ENCODE measurements around the gene APBA3. TPM values are rescaled to one million over a fixed set of nuclear protein-coding genes. Genes with fewer than 3 reads are reported as not detected.

Gene APBA3
- total RNA-seq, 1 experiment from 2014 or later, result 26.1 TPM

GRCh38 chr19:3732108-3732507 lies 29.4 kb downstream of the APBA3 start:
- DNase-seq (ENCODE audit: low read depth), result no peak
- in situ Hi-C loops (cut with HindIII; ENCODE audit: low pct_unique_long_range_greater_than_20kb, low sequenced_read_pairs), result no loop called here

DNA sequence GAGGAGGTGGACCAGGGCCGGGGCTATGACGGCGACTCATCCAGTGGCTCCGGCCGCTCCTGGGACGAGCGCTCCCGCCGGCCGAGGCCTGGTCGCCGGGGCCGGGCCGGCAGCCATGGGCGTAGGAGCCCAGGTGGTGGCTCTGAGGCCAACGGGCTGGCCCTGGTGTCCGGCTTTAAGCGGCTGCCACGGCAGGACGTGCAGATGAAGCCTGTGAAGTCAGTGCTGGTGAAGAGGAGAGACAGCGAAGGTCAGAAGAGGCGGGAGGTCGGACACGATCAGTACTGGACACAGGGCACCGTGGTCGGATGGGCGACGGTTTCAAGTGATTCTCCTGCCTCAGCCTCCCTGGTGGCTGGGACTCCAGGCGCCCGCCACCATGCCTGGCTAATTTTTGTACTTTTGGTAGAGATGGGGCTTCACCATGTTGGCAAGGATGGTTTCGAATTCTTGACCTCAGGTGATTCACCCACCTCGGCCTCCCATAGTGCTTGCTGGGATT lies 31.0 kb downstream of the APBA3 start:
- DNase-seq (ENCODE audit: low read depth), result no peak
- in situ Hi-C loops (cut with HindIII; ENCODE audit: low pct_unique_long_range_greater_than_20kb, low sequenced_read_pairs), result no loop called here

DNA sequence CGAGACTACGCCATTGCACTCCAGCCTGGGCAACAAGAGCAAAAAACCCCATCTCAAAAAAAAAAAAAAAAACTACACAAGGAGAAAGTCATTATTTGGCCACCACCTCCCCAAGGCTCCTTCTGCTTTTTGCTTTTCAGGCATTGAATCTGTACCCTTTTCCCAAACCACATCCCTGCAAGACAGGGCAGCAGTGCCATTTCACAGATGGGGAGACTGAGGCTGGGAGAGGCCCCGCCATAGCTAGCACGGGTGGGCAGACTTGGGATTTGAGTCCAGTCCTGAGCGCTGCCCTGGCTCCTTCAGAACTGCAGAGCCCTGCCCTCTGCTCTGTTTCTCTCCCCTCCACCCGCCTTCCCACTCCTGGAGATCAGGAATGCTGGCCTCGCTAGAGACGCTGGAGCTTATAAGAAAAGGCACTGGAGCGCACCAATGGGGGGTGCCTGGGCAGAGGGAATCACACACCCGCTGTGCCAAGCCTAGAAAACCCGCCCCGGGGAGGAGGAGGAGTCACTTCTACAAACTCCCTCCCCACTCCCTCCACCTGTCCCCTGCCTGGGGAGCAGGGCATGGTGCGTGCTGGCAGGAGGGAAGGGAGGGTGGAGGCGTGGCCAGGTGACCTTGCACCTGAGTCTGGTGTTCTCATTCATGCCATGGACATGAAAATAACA lies 35.7 kb downstream of the APBA3 start:
- in situ Hi-C loops (cut with HindIII; ENCODE audit: low pct_unique_long_range_greater_than_20kb, low sequenced_read_pairs), result no loop called here
- DNase-seq (ENCODE audit: low read depth), result peak; percentile 41

DNA sequence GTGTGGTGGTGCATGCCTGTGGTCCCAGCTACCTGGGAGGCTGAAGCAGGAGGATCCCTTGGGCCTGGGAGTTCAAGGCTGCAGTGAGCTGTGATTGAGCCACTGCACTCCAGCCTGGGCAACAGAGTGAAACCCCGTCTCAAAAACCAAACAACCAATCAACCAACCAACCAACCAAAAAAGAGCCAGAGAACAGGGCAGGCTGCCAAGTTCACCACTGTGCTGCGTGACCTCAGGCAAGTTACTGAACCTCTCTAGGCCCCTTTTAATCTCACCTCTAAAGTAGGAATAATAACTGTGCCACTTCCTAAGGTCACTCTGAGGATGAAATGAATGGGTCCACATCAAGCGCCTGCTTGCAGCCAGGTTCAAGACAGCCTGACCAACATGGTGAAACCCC lies 36.4 kb downstream of the APBA3 start:
- in situ Hi-C loops (cut with HindIII; ENCODE audit: low pct_unique_long_range_greater_than_20kb, low sequenced_read_pairs), result no loop called here
- DNase-seq (ENCODE audit: low read depth), result no peak

GRCh38 chr19:3723883-3724282 lies 37.6 kb downstream of the APBA3 start:
- no peak for DNase-seq (ENCODE audit: low read depth)
- in situ Hi-C loops (cut with HindIII; ENCODE audit: low pct_unique_long_range_greater_than_20kb, low sequenced_read_pairs), result no loop called here

GRCh38 chr19:3723110-3723488 lies 38.4 kb downstream of the APBA3 start:
- DNase-seq (ENCODE audit: low read depth), result no peak
- in situ Hi-C loops (cut with HindIII; ENCODE audit: low pct_unique_long_range_greater_than_20kb, low sequenced_read_pairs), result no loop called here

- DNase-seq (ENCODE audit: low read depth), result no peak
- in situ Hi-C loops (cut with HindIII; ENCODE audit: low pct_unique_long_range_greater_than_20kb, low sequenced_read_pairs), result no loop called here
These were observed 38.9 kb downstream of the APBA3 start for GRCh38 chr19:3722443-3723109.

DNA sequence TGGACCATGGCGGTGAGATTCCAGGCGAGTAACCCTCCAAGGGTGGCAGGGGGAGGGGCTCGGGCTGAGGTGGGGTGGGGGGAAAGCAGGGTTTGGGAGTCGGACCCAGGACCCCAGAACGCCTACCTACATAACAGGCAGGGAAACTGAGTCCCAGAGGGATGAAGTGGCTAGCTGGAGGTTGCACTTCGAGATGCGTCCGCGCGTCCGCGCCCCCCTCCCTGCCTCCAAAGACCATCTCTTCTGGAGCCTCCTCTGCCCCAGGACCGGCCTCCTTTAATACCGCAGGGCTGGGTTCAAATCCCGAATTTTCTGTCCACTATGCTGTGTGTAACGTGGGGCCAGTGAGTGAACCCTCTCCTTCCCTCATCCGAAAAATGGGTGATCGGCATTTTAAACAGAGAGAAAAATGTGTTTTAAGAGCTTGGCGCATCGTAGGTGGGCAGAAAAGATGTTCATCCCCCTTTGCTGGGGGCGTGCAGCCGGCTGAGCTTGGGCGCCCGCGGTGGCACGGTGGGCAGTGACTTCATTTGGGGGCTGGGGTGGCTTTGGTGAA lies 39.5 kb downstream of the APBA3 start:
- no peak for DNase-seq (ENCODE audit: low read depth)
- in situ Hi-C loops (cut with HindIII; ENCODE audit: low pct_unique_long_range_greater_than_20kb, low sequenced_read_pairs), result no loop called here

DNA sequence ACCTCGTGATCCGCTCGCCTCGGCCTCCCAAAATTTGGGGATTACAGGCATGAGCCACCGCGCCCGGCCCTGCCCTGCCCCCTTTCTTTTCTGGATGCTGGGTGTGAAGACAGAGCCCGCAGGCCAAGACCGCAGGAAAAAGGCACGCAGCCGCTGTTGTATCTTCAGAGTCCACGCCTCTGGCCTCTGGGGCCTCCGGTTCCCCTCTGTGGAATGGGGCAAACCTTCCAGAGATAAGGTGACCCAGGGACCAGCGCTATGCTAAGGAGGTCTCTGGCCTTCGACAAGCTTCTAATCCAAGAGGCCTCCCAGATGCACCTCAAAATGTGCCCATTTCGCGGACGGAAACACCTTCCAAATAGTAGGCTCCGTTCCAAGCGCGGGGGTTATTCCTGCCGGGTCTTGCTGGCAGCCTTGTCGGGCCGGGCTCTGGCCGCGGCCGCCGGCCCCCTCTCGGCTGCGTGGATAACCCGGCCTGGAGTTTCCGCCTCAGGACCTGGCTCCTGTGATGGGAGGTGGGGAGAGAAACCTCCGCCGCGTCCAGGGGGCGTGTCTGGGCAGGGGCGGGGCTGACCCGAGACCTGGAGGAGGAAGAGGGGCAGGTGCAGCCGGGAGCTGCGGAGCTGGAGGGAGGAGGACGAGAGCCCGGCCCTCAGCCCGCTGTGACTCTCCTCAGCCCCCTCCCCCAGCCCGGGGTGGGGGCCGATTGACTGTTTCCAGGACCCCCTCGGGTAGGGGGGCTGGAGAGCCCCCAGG lies 40.2 kb downstream of the APBA3 start:
- in situ Hi-C loops (cut with HindIII; ENCODE audit: low pct_unique_long_range_greater_than_20kb, low sequenced_read_pairs), result no loop called here
- peak; percentile 86 for DNase-seq (ENCODE audit: low read depth)

DNA sequence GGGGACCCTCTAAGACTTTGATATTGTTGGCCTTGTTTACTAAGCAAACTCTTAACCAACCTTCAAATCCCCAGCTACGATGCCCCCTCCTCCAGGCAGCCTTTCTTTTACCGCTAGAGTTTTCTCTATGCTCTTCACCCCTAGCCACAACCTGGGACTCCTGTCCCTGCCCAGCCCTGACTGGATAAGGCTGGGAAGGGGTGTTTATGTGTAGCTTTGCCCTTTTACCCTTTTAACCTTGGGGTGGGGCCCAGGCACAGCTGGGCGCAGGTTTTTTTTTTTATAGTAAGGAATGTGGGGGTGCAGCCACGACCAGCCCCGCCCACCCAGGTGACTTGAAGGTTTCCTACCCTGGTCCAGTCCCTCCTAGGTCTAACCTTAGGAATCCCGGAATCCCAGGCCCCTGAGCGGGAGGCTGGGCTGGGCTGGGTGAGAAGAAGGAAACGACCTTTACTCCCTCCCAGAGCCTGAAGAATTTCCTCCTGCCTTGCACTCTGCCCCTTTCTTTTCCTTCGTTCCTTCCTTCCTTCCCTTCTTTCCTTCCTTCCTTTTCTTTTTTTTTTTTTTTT lies 41.1 kb downstream of the APBA3 start:
- DNase-seq (ENCODE audit: low read depth), result no peak
- in situ Hi-C loops (cut with HindIII; ENCODE audit: low pct_unique_long_range_greater_than_20kb, low sequenced_read_pairs), result no loop called here

GRCh38 chr19:3719868-3720267 lies 41.6 kb downstream of the APBA3 start:
- DNase-seq (ENCODE audit: low read depth), result no peak
- in situ Hi-C loops (cut with HindIII; ENCODE audit: low pct_unique_long_range_greater_than_20kb, low sequenced_read_pairs), result no loop called here

- in situ Hi-C loops (cut with HindIII; ENCODE audit: low pct_unique_long_range_greater_than_20kb, low sequenced_read_pairs), result no loop called here
- no peak for DNase-seq (ENCODE audit: low read depth)
These were observed 45.3 kb downstream of the APBA3 start for GRCh38 chr19:3716147-3716668.

GRCh38 chr19:3712663-3713611 lies 48.6 kb downstream of the APBA3 start:
- no peak for DNase-seq (ENCODE audit: low read depth)
- in situ Hi-C loops (cut with HindIII; ENCODE audit: low pct_unique_long_range_greater_than_20kb, low sequenced_read_pairs), result no loop called here

DNA sequence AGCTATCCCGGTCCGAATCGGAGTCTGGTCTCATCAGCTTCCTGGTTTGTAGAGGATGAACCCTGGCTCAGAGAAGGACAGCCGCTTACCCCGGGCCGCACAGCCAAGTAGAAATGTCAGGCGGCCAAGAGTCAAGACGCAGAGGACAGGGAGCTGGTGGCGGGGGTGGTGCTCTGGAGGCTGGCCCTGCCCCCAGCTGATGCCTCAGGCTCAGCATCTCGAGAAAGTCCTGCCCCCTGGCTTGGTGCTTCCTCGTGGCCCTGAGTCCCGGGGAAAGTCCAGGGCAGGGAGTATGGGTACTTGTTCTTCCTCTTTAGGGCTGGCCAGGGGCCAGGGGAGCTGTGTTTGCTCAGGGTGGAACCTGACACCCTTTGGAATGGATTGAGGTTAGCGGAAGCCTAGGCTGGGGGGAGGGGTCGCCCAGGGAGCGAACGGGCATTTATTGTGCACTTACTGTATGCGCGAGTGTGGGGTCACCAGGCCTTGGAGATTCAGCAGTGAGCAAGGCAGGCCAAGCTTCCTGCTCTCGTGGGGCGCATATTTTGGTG lies 51.2 kb downstream of the APBA3 start:
- peak; percentile 44 for DNase-seq (ENCODE audit: low read depth)
- in situ Hi-C loops (cut with HindIII; ENCODE audit: low pct_unique_long_range_greater_than_20kb, low sequenced_read_pairs), result no loop called here

DNA sequence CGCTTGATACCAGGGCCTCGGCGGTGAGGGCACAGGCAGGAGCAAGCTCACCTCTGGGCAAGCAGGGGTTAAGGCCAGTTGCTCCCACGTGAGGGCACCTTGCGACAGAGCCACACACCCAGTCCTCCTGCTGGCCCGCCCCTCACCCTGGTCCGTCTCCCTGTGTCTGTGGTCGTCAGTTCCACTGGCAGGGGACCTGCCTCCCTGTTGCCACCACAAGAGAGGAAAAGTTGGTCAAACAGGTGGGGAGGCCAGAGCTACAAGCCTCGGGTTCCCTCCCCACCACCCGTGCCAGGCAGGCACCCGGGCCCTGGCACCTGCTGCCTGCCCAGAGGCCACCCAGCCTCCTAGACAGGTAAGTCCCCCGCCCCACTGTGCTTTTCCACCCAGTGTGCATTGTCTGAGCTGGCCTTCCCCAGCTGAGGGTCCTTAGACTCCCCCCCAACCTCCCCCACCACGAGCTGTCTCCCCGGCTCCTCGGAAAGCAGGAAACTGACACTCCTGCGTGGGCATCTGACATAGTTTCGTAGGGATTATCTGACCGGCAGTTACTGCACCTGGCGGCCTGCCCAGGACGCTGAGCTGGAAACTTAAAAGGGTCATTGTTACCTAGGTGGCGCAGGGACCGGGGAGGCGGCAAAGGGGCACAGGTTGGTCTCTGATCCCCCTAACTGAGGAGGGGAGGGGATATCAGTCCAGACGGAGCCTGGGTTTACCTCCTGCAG lies 53.1 kb downstream of the APBA3 start, which contains the start of gene TJP3:
TSS of gene TJP3 (plus strand) at position 178 of the 725 bp plus-strand sequence. CDS start 20,049 bp downstream, outside the sequence.
- in situ Hi-C loops (cut with HindIII; ENCODE audit: low pct_unique_long_range_greater_than_20kb, low sequenced_read_pairs), result no loop called here
- DNase-seq (ENCODE audit: low read depth), result no peak

DNA sequence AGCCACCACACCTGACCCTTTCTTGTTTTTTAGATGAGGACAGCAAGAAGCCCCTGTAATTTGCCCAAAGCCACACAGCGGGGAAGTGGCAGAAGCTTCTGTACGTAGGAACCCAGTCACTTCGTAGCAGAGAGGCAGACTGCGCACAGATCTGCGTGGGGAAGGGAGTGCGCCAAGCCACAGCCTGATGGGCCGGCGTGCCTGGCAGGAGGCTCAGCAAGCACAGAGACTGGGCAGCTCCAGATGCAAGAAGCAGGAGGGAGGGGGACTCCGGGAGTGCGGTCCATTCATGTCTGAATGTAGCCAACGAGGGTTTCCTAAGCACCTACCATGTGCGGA lies 53.7 kb downstream of the APBA3 start:
- in situ Hi-C loops (cut with HindIII; ENCODE audit: low pct_unique_long_range_greater_than_20kb, low sequenced_read_pairs), result no loop called here
- DNase-seq (ENCODE audit: low read depth), result no peak

- in situ Hi-C loops (cut with HindIII; ENCODE audit: low pct_unique_long_range_greater_than_20kb, low sequenced_read_pairs), result no loop called here
- no peak for DNase-seq (ENCODE audit: low read depth)
These were observed 60.3 kb downstream of the APBA3 start for GRCh38 chr19:3701200-3701599.

Measured in Caki2 (cell line).